Stimulated activated CD8-positive, alpha-beta memory T cell treated with anti-CD3 and anti-CD28 coated beads, Interleukin-12 subunit alpha, Interleukin-12 subunit beta, amount 100 ng/mL, for 24 hours (primary cell): ENCODE data around the gene KXD1.

Experiments
- DNase-seq: peaks from one replicate; pipeline ENCODE4 v3.0.0-alpha.2; 2020; ENCODE audit errors: extremely low read depth

The KXD1 gene

GRCh38 chr19:18613589-18614234 lies 56.0 kb downstream of the KXD1 start:
- no peak for DNase-seq

- no peak for DNase-seq
These were observed 58.4 kb downstream of the KXD1 start for GRCh38 chr19:18616023-18616422.

- no peak for DNase-seq
These were observed 59.9 kb downstream of the KXD1 start for GRCh38 chr19:18617562-18617961.

GRCh38 chr19:18618236-18618635 lies 60.6 kb downstream of the KXD1 start:
- no peak for DNase-seq
